IMR-90 (cell line): Measurements from ENCODE around the gene COL23A1. TPM values are rescaled to one million over a fixed set of nuclear protein-coding genes. Genes with fewer than 3 reads are reported as not detected.

Source experiments
- ATAC-seq: fragments of 200-7000 bp; cut with Tn5 transposase; 2 replicates; pipeline ENCODE4 v1.9.1; 2020; ENCODE audit warnings: low read depth, mild to moderate bottlenecking, moderate library complexity
- BruUV-seq: library from RNA; stranded (reverse); fragments of 400-500 nt; replicated peaks from 2 replicates; lab custom pipeline; 2021; lab: Mats Ljungman, UMichigan
- CTCF ChIA-PET: fragments of 300-600 bp; formaldehyde crosslinking; extraction: SDS; loops from one replicate; lab custom pipeline; 2021; ENCODE audit warnings: antibody characterized with exemption; lab: Yijun Ruan, JAX
- POLR2A ChIA-PET: fragments of 300-600 bp; sonication (Branson Sonifier 250); formaldehyde crosslinking; loops from one replicate; lab custom pipeline; 2022; ENCODE audit warnings: antibody characterized with exemption; ENCODE audit not compliant: unreplicated experiment; lab: Charles Lee
- DNase-seq: peaks from one replicate; pipeline ENCODE4 v3.0.0; 2013
- H2AFZ ChIP-seq: replicated peaks from 2 replicates; pipeline ENCODE3; 2013; ENCODE audit warnings: low read length, mild to moderate bottlenecking; ENCODE audit not compliant: poor library complexity
- H2AK5ac ChIP-seq: 2 replicates; pipeline ENCODE4 v1.6.1; 2013; ENCODE audit warnings: low read depth, low read length, inconsistent platforms
- H2AK9ac ChIP-seq: replicated peaks from 2 replicates; pipeline ENCODE3; 2013; ENCODE audit warnings: mild to moderate bottlenecking, low read depth, low read length, moderate library complexity; ENCODE audit not compliant: poor library complexity
- H2BK120ac ChIP-seq: 2 replicates; pipeline ENCODE4 v1.6.1; 2013; ENCODE audit warnings: low read depth, low read length, inconsistent platforms
- H2BK15ac ChIP-seq: 3 replicates; pipeline ENCODE4 v1.6.1; 2013; ENCODE audit warnings: low read depth, low read length, inconsistent platforms
- H2BK20ac ChIP-seq: 2 replicates; pipeline ENCODE4 v1.6.1; 2013; ENCODE audit warnings: low read depth, mild to moderate bottlenecking, inconsistent platforms, low read length, moderate library complexity
- H2BK5ac ChIP-seq: 2 replicates; pipeline ENCODE4 v1.6.1; 2013; ENCODE audit warnings: mild to moderate bottlenecking, low read depth, low read length, inconsistent platforms; ENCODE audit not compliant: poor library complexity, severe bottlenecking
- H3K14ac ChIP-seq: replicated peaks from 2 replicates; pipeline ENCODE4 v1.6.1; 2013; ENCODE audit warnings: low read depth, low read length, inconsistent platforms
- H3K18ac ChIP-seq: 2 replicates; pipeline ENCODE4 v1.6.1; 2013; ENCODE audit warnings: low read depth, low read length, control low read depth
- H3K23ac ChIP-seq: 2 replicates; pipeline ENCODE4 v1.6.1; 2013; ENCODE audit warnings: low read depth, low read length, inconsistent platforms
- H3K27ac ChIP-seq: 2 replicates; pipeline ENCODE4 v1.5.1; 2013; ENCODE audit warnings: mild to moderate bottlenecking, control low read depth, low read length; ENCODE audit not compliant: insufficient read depth
- H3K27me3 ChIP-seq: 2 replicates; pipeline ENCODE4 v1.6.1; 2013; ENCODE audit warnings: low read length; ENCODE audit not compliant: control insufficient read depth, insufficient read depth
- H3K36me3 ChIP-seq: 2 replicates; pipeline ENCODE4 v1.6.1; 2013; ENCODE audit warnings: low read length, mixed read lengths; ENCODE audit not compliant: control insufficient read depth, insufficient read depth
- H3K4ac ChIP-seq: 2 replicates; pipeline ENCODE4 v1.6.1; 2013; ENCODE audit warnings: low read depth, low read length, inconsistent platforms
- H3K4me1 ChIP-seq: 2 replicates; pipeline ENCODE4 v1.6.1; 2013; ENCODE audit warnings: low read length, mixed read lengths; ENCODE audit not compliant: control insufficient read depth, insufficient read depth
- H3K4me2 ChIP-seq: 2 replicates; pipeline ENCODE4 v1.6.1; 2013; ENCODE audit warnings: low read depth, mild to moderate bottlenecking, control low read depth, low read length, moderate library complexity
- H3K4me3 ChIP-seq: 2 replicates; pipeline ENCODE4 v1.5.1; 2013; ENCODE audit warnings: low read depth, mild to moderate bottlenecking, control low read depth, low read length, moderate library complexity; ENCODE audit not compliant: insufficient read depth
- H3K56ac ChIP-seq: 2 replicates; pipeline ENCODE4 v1.6.1; 2013; ENCODE audit warnings: low read length, inconsistent platforms; ENCODE audit not compliant: insufficient read depth; ENCODE audit errors: extremely low read depth
- H3K79me1 ChIP-seq, 2 experiments: 2 replicates each; pipeline ENCODE4 v1.6.1; 2013; ENCODE audit warnings: low read length in 2 of 2, inconsistent platforms in 1 of 2, low read depth in 1 of 2
- H3K9ac ChIP-seq: 2 replicates; pipeline ENCODE4 v1.6.1; 2013; ENCODE audit warnings: low read depth, low read length, control low read depth
- H3K9me1 ChIP-seq: 2 replicates; pipeline ENCODE4 v1.6.1; 2013; ENCODE audit warnings: low read length, inconsistent platforms; ENCODE audit not compliant: insufficient read depth
- H3K9me3 ChIP-seq: 2 replicates; pipeline ENCODE4 v1.6.1; 2013; ENCODE audit warnings: low read length; ENCODE audit not compliant: control insufficient read depth, insufficient read depth
- H4K20me1 ChIP-seq: 2 replicates; pipeline ENCODE4 v1.6.1; 2013; ENCODE audit warnings: low read length, inconsistent platforms; ENCODE audit not compliant: insufficient read depth
- H4K5ac ChIP-seq: 2 replicates; pipeline ENCODE4 v1.6.1; 2013; ENCODE audit warnings: mild to moderate bottlenecking, low read depth, low read length, control low read depth
- H4K8ac ChIP-seq, 2 experiments: 2 replicates each; pipeline ENCODE4 v1.6.1; 2013; ENCODE audit warnings: low read depth in 2 of 2, low read length in 2 of 2, control low read depth in 1 of 2, inconsistent platforms in 1 of 2
- H4K91ac ChIP-seq: 2 replicates; pipeline ENCODE4 v1.6.1; 2013; ENCODE audit warnings: low read depth, low read length, inconsistent platforms; ENCODE audit not compliant: insufficient read depth
- BHLHE40 ChIP-seq: fragments of 150-350 bp; IDR thresholded peaks from 2 replicates; pipeline ENCODE4 v1.6.1; 2016; ENCODE audit warnings: mild to moderate bottlenecking, low read depth, low read length
- CEBPB ChIP-seq: IDR thresholded peaks from 2 replicates; pipeline ENCODE4 v1.6.1; 2012; ENCODE audit warnings: low read depth, low read length, improper control_type of control experiment
- CHD1 ChIP-seq: IDR thresholded peaks from 2 replicates; pipeline ENCODE4 v1.6.1; 2012; ENCODE audit warnings: low read depth, low read length, improper control_type of control experiment
- CTCF ChIP-seq: conservative IDR thresholded peaks from 2 replicates; pipeline ENCODE4 v1.5.1; 2012; ENCODE audit warnings: mild to moderate bottlenecking, low read depth, low read length, improper control_type of control experiment
- ELK1 ChIP-seq: fragments of 150-350 bp; IDR thresholded peaks from 2 replicates; pipeline ENCODE4 v1.6.1; 2016; ENCODE audit warnings: low read depth, mild to moderate bottlenecking, low read length, moderate library complexity, borderline replicate concordance
- FOS ChIP-seq: fragments of 150-350 bp; IDR thresholded peaks from 2 replicates; pipeline ENCODE4 v1.6.1; 2016; ENCODE audit warnings: low read depth, low read length
- MAFK ChIP-seq: IDR thresholded peaks from 2 replicates; pipeline ENCODE4 v1.6.1; 2012; ENCODE audit warnings: low read depth, low read length, improper control_type of control experiment
- MAZ ChIP-seq: IDR thresholded peaks from 2 replicates; pipeline ENCODE4 v1.6.1; 2012; ENCODE audit warnings: low read depth, mild to moderate bottlenecking, low read length, improper control_type of control experiment, moderate library complexity, borderline replicate concordance
- MXI1 ChIP-seq: IDR thresholded peaks from 2 replicates; pipeline ENCODE4 v1.6.1; 2012; ENCODE audit warnings: low read depth, mild to moderate bottlenecking, low read length, moderate library complexity, borderline replicate concordance
- NFE2L2 ChIP-seq: fragments of 150-350 bp; IDR thresholded peaks from 2 replicates; pipeline ENCODE4 v1.6.1; 2016; ENCODE audit warnings: low read depth, mild to moderate bottlenecking, low read length
- POLR2A ChIP-seq: IDR thresholded peaks from 2 replicates; pipeline ENCODE4 v1.6.1; 2012; ENCODE audit warnings: mild to moderate bottlenecking, low read depth, low read length
- RAD21 ChIP-seq: IDR thresholded peaks from 2 replicates; pipeline ENCODE4 v1.6.1; 2012; ENCODE audit warnings: low read length, improper control_type of control experiment
- RCOR1 ChIP-seq: IDR thresholded peaks from 2 replicates; pipeline ENCODE4 v1.6.1; 2012; ENCODE audit warnings: mild to moderate bottlenecking, low read length, improper control_type of control experiment; ENCODE audit not compliant: insufficient replicate concordance
- RFX5 ChIP-seq: IDR thresholded peaks from 2 replicates; pipeline ENCODE4 v1.8.0; 2012; ENCODE audit warnings: low read depth, mild to moderate bottlenecking, low read length, moderate library complexity
- SMC3 ChIP-seq: fragments of 150-350 bp; IDR thresholded peaks from 2 replicates; pipeline ENCODE4 v1.6.1; 2016; ENCODE audit warnings: low read depth, mild to moderate bottlenecking, antibody characterized with exemption, low read length, moderate library complexity
- USF2 ChIP-seq: fragments of 150-350 bp; IDR thresholded peaks from 2 replicates; pipeline ENCODE4 v1.6.1; 2017; ENCODE audit warnings: mild to moderate bottlenecking, antibody characterized with exemption, low read length, low read depth
- WGBS, 2 experiments: methylation state at CpG; one replicate each; pipeline versions ENCODE4 v1.1.5 to v1.1.7; 2013; ENCODE audit warnings: missing lambda C conversion rate in 2 of 2; ENCODE audit not compliant: insufficient read length in 1 of 2; ENCODE audit errors: extremely low coverage in 2 of 2; 5-methylcytosine and 5-hydroxymethylcytosine counted together
- dilution Hi-C: fragments of 300-500 bp; cut with HindIII; formaldehyde crosslinking; loops from one replicate; pipeline ENCODE4 v1.14.3; 2018; ENCODE audit warnings: low sequenced_read_pairs; ENCODE audit not compliant: unreplicated experiment
- in situ Hi-C: fragments of 300-500 bp; cut with MboI; formaldehyde crosslinking; loops from 3 replicates; pipeline ENCODE4 v1.14.3; 2019; ENCODE audit warnings: low sequenced_read_pairs, inconsistent platforms, mixed read lengths
- intact Hi-C: fragments of 100-400 bp; cut with micrococcal nuclease; formaldehyde crosslinking; loops from 2 replicates; pipeline ENCODE4 v1.10.0; 2022
- polyA plus RNA-seq, 3 experiments: library from polyadenylated mRNA; depleted of rRNA; stranded (reverse); fragments of >200 nt; gene quantifications; 2 replicates each; pipeline ENCODE4 v1.2.3, GENCODE V29; 2012; ENCODE audit warnings: low replicate concordance in 1 of 3
- total RNA-seq: library from RNA; depleted of rRNA; stranded (reverse); fragments of >200 nt; gene quantifications from 2 replicates; pipeline ENCODE4 v1.2.3, GENCODE V29; 2012

Gene COL23A1
- total and polyA plus RNA-seq, 2 of the 4 experiments (the other 2 are of a cell fraction) = not detected

GRCh38 chr5:178319541-178320041 lies 270.6 kb downstream of the COL23A1 start:
- no peaks in the 10 kb centered on the region for H3K36me3 ChIP-seq

More at GRCh38 chr5:178319541-178320041, 270.6 kb downstream of the COL23A1 start:
- Histone ChIP-seq H2AK5ac (no peak overlapping the region), H3K4me1 (no peaks in the 10 kb centered on the region), H3K27ac (no peak overlapping the region), H3K79me1 (no peaks in the 10 kb centered on the region), H2BK20ac (no peak overlapping the region), H2AK9ac (no peak overlapping the region), H3K23ac (no peak overlapping the region), H2BK120ac (no peak overlapping the region), H3K9ac (no peak overlapping the region), H3K4me3 (no peak overlapping the region), H3K4me2 (no peak overlapping the region), H4K20me1 (no peaks in the 10 kb centered on the region), H3K4ac (no peak overlapping the region), H3K14ac (no peak overlapping the region), H2BK15ac (no peak overlapping the region), H4K8ac (no peak overlapping the region), H3K27me3 (no peaks in the 10 kb centered on the region), H4K91ac (no peak overlapping the region), H2BK5ac (no peak overlapping the region), H3K9me3 (peaks cover 19% of the 10 kb centered on the region), H3K18ac (no peak overlapping the region), H3K56ac (no peak overlapping the region), H3K9me1 (no peaks in the 10 kb centered on the region), H2AFZ (no peak overlapping the region), H4K5ac (no peak overlapping the region)
- DNase-seq = no peak
- in situ Hi-C loops = no loop called here
- POLR2A ChIA-PET = interaction anchor here (0.5 kb wide), 1 partner anchor 42 kb away, joined by 3 read pairs; no protein-coding TSS in a partner anchor
- TF ChIP-seq RFX5 (no peak), RCOR1 (no peak), MAFK (no peak), CEBPB (no peak), BHLHE40 (no peak), FOS (no peak), NFE2L2 (no peak), RAD21 (no peak), POLR2A (no peak), SMC3 (no peak), MAZ (no peak), CTCF (no peak), CHD1 (no peak), MXI1 (no peak), USF2 (no peak), ELK1 (no peak)
- ATAC-seq = no peak
- WGBS, 2 experiments = 78% methylated on average over 13 of the region's 20 CpGs; no CpG with 5 or more reads in 1 of the 2 experiments
- CTCF ChIA-PET = no interaction called here
- dilution Hi-C loops = no loop called here
- intact Hi-C loops = no loop called here
- BruUV-seq = no TSS peak
